ENCODE results near the gene SRRM1.

- TF ChIP-seq POLR2A (IDR thresholded peaks at IDR 0.05) (no peak), CTCF (IDR thresholded peaks at IDR 0.05 in 4 of 5, conservative IDR thresholded peaks at IDR 0.05 in 1 of 5) (no peak)
These were observed 22.0 kb upstream of the SRRM1 start for GRCh38 chr1:24621121-24621520.
